ENCODE measurements around the gene ZNF644. TPM values are rescaled to one million over a fixed set of nuclear protein-coding genes. Genes with fewer than 3 reads are reported as not detected.
A peak's percentile ranks its signal among the peaks of the same experiment; 100 is the strongest.

The ZNF644 gene
- 10 to 100 TPM; 35.6 to 38.8 TPM for total RNA-seq
- polyA plus RNA-seq, result 10 to 100 TPM in 1 of 2 donors, 1 to 10 TPM in 1; 6.8 to 18.7 TPM

- under 1% methylated on average over 70 of the region's 70 CpGs for WGBS
- peaks cover 0 to 2% (median 0%) of the 10 kb centered on the region in 4 donors for H3K36me3 ChIP-seq (ENCODE audit: control insufficient read depth in 4 of 4, insufficient read depth in 3 of 4, low read depth in 1 of 4, low read length in 3 of 4)
- peak within 1 kb of the TSS; percentile 79 to 95 for H3K9ac ChIP-seq (ENCODE audit: low read depth in 1 of 2, low read length in 2 of 2)
- no peaks in the 10 kb centered on the region for H3K27me3 ChIP-seq (ENCODE audit: control insufficient read depth in 4 of 4, insufficient read depth in 4 of 4, low read length in 3 of 4)
- H3K9me3 ChIP-seq (ENCODE audit: control insufficient read depth in 4 of 4, low read length in 3 of 4), result no peaks in the 10 kb centered on the region
- DNase-seq (ENCODE audit: low spot score), result peak; percentile 81
- TF ChIP-seq YY1 (IDR thresholded peaks at IDR 0.05), result peak; percentile 92
- peak; percentile 69 to 72 for TF ChIP-seq JUND (IDR thresholded peaks at IDR 0.05)
- TF ChIP-seq FOXA1 (IDR thresholded peaks at IDR 0.05), result peak; percentile 12
- no peak for TF ChIP-seq HNF4G (IDR thresholded peaks at IDR 0.05)
- peak; percentile 92 for TF ChIP-seq REST (IDR thresholded peaks at IDR 0.05)
- no peak for TF ChIP-seq ZBTB33 (IDR thresholded peaks at IDR 0.05)
- TF ChIP-seq HNF4A (conservative IDR thresholded peaks at IDR 0.05), result peak; percentile 42 to 59
- peak; percentile 52 for TF ChIP-seq ATF3 (IDR thresholded peaks at IDR 0.05)
- peak; percentile 77 for TF ChIP-seq SP1 (IDR thresholded peaks at IDR 0.05)
- TF ChIP-seq EGR1 (IDR thresholded peaks at IDR 0.05; ENCODE audit: low read depth in 2 of 2), result peak; percentile 69 to 83
- peak; percentile 15 for TF ChIP-seq FOXA2 (IDR thresholded peaks at IDR 0.05)
- TF ChIP-seq RAD21 (IDR thresholded peaks at IDR 0.05), result peak in 1 of 2 donors; percentile 27
- TF ChIP-seq TAF1 (conservative IDR thresholded peaks at IDR 0.05), result peak; percentile 68
- peak; percentile 35 for TF ChIP-seq MAX (IDR thresholded peaks at IDR 0.05)
- peak; percentile 62 to 75 for TF ChIP-seq RXRA (IDR thresholded peaks at IDR 0.05)
- TF ChIP-seq CTCF (IDR thresholded peaks at IDR 0.05; ENCODE audit: low read depth, low read length, missing input control), result no peak
- peak in 1 of 2 donors; percentile 56 for TF ChIP-seq GABPA (IDR thresholded peaks at IDR 0.05 in 1 of 2, conservative IDR thresholded peaks at IDR 0.05 in 1 of 2)
- TF ChIP-seq NR2F2 (IDR thresholded peaks at IDR 0.05), result peak; percentile 82
- peak within 1 kb of the TSS; percentile 96 to 99 for H3K27ac ChIP-seq (ENCODE audit: low read depth in 1 of 2, low read length in 2 of 2)
- H3K4me3 ChIP-seq (ENCODE audit: low read depth in 1 of 3, low read length in 3 of 3), result peak within 1 kb of the TSS; percentile 67 to 91 (median 85)
- H3K4me1 ChIP-seq (ENCODE audit: control insufficient read depth in 4 of 4, insufficient read depth in 4 of 4, low read length in 3 of 4), result peaks cover 2 to 33% (median 14%) of the 10 kb centered on the region in 4 donors
These were observed at the start of gene ZNF644 for GRCh38 chr1:91021686-91022517. Gene ZNF644, minus strand, starts transcription at chr1:91022035. Its CDS starts 39,682 bp downstream, at chr1:90982353.
